ENCODE measurements around the gene CNTNAP5. TPM values are rescaled to one million over a fixed set of nuclear protein-coding genes. Genes with fewer than 3 reads are reported as not detected.

The CNTNAP5 gene
- total RNA-seq, 1 experiment from 2014 or later = not detected

GRCh38 chr2:124662946-124663644, 638.0 kb downstream of the CNTNAP5 start:
- no peak for DNase-seq (ENCODE audit: extremely low read depth, low read depth)

DNA sequence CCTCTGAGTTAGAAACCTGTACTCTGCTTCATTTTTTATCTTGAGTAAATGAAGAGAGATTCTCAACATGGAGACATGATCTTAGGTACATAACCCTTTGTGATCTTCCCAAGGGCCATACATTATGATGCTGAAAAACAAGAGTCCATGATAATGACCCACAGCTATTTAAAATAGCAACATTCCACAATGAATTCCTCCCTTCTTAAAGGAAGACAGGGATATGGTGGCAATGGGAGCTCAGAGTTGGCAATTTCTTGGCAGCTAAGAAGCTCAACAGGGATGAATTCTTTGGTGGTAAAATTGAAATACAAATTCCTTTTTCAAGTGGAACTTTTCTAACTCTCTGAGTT, 638.5 kb downstream of the CNTNAP5 start:
- no peak for DNase-seq (ENCODE audit: extremely low read depth, low read depth)

DNA sequence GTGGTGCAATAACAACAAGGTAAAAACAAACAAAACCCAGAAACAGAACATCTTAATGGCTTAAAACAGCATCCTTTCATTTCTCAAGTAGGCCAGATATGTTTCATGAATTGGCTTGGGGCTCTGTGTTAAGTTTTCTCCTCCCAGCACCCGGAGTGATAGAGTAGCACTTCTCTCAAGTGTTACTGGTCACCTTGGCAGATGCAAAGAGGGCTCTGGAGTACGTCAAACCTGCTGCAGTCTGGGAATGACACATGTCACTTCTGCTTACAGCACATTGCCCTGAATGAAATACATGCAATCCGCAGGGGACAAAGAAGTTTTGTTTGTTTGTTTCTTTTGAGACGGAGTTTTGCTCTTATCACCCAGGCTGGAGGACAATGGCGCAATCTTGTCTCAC, 639.3 kb downstream of the CNTNAP5 start:
- no peak for DNase-seq (ENCODE audit: extremely low read depth, low read depth)

GRCh38 chr2:124666976-124667375, 641.9 kb downstream of the CNTNAP5 start:
- DNase-seq (ENCODE audit: extremely low read depth, low read depth) = no peak

DNA sequence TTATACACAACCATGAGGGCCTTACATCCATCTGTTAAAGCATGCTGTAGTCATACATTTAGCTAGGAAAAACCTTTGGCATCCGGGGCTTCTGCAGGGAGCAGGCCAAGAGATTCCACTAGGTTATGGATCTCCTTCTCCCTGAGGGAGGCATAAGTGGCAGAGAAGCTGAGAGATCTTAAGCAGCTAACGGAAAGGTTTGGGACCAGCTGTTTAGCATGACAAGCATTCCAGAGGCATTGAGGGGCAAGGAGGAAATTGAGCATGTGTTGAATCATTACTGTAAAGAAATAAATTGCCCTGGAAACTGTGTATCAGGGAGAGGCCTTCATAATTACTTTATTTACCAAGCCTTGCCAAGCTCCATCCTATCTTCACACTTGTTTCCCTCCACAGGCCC, 643.1 kb downstream of the CNTNAP5 start:
- DNase-seq (ENCODE audit: extremely low read depth, low read depth) = no peak

DNA sequence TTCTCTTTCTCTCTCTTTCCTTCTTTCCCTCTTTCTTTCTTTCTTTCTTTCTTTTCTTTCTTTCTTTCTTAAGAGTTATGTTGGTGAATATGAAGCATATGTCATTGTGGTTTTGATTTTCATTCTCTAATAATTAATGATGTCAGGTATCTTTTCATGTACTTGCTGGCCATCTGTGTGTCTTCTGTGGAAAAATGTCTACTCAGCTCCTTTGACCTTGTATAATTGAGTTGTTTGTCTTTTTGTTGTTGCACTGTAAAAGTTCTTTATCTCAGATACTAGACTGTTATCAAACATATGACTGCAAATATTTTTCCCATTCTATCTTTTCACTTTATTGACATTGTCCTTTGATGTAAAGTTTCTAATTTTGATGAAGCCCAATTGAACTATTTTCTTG, 645.1 kb downstream of the CNTNAP5 start:
- DNase-seq (ENCODE audit: extremely low read depth, low read depth) = no peak

DNA sequence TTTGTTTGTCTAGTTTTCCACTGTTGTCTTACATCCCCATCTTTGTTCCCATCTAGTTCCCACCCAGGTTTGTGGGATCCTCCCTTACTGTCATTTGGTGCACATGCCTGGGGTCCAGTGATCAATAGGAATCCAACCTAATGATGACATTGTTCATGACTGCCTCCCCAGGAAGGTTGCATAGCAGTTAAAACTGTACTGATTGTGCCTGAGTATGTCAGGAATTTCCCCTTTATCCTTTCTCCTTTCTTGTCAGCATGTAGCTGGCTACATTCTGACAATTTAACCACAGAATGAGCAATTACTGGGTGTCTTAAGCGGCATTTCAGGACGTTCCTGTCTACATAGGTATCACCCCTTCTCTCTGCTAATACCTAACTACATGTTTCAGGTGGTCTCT, 653.0 kb downstream of the CNTNAP5 start:
- DNase-seq (ENCODE audit: extremely low read depth, low read depth) = no peak

GRCh38 chr2:124683536-124684428, 658.7 kb downstream of the CNTNAP5 start:
- DNase-seq (ENCODE audit: extremely low read depth, low read depth) = no peak

- DNase-seq (ENCODE audit: extremely low read depth, low read depth) = no peak
Measured at GRCh38 chr2:124689348-124689747, 664.3 kb downstream of the CNTNAP5 start.

DNA sequence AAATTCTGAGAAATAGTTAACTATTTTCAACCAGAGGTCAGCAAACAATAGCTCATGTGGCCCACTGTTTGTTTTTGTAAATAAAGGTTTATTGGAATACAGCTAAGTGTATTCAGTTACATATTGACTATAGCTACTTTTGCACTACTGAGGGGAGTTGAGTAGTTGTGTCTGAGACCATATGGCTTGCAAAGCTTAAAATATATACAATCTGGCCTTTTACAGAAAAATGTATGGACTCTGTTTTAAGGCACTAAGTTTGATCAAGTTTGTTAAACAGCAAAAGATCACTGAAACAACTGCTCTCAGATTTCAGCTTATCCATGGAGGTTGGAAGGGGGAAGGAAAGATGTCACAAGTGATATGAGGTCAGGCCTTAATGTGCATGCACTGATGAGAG, 667.1 kb downstream of the CNTNAP5 start:
- DNase-seq (ENCODE audit: extremely low read depth, low read depth) = no peak

DNA sequence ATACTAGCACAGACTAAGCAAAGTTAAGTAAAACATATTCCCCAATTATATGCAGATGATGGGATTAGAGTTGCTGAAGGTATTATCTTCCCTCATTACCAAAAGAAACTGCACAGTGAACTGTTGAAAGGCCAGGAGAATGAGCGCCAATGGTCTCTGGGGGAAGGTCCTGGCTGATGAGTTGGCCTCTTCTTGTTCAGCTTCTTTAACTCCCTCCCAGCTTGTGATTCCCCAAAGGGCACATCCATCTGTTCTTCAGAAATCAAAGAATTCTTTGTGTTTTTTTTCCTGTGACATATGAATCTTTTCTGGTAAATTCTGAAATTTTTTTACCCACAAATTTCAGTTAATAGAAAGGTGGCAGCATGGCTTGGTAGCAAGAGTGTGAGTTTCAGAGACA, 667.6 kb downstream of the CNTNAP5 start:
- DNase-seq (ENCODE audit: extremely low read depth, low read depth) = no peak

DNA sequence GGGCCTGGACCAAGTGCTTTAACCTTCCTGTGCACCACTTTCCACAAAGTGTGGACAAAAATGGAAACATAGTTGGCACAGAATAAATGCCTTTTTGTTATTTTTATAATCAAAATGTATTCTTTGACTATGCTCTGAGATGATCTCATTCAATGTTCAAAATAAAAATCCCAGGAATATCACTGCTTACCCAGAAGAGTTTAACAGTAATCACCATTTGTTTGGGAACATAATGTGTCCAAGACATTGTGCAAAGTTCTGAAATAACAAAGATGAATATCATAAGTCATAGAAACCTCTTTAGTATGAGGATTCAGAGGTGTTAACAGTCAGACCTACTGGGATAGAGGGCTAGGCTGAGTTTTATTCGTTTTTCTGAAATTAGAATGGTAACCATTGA, 668.1 kb downstream of the CNTNAP5 start:
- DNase-seq (ENCODE audit: extremely low read depth, low read depth) = no peak

DNA sequence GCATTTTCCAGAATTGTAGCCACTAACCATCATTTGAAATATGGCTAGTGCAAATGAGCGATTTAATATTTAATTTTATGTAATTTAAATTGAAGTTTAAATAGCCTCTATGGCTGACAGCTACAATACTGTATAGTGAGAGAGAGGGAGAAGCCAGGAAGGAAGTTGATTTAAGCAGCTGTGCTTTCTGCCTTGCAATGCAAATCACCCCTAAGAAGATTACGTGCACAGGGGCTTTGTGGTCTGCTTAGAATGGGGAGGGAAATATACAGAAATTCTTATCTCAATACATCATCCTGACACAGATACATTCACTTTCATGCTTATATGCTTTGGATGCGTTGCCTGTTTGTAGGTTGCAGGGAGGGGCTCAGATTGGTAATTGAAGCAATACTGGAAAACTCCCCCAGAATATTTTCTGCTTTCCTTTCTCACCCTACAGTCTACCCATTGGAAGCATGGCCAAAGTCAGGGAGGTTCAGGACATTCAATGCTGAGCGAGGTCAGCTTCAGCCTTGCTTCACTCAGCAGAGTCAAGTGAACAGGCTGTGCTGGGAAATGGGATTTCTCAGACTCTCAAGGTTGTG, 674.0 kb downstream of the CNTNAP5 start:
- DNase-seq (ENCODE audit: extremely low read depth, low read depth) = no peak

DNA sequence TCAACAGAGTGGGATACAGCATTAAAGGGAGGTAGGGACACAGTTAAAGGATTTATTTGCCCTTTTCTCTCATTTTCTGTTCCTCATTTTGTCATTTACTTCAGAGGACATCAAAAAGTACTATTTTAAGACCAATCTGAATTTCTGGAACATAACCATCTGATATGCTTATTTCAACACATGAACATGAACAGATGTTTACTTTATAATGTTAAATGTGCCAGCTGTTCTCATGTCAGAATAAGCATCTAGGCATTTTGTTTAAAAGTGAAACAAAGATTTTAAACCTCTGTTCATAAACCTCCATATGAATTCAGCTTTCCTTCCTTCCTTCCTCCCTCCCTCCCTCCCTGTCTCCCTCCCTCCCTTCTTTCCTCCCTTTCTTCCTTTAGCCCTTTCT, 677.7 kb downstream of the CNTNAP5 start:
- no peak for DNase-seq (ENCODE audit: extremely low read depth, low read depth)

DNA sequence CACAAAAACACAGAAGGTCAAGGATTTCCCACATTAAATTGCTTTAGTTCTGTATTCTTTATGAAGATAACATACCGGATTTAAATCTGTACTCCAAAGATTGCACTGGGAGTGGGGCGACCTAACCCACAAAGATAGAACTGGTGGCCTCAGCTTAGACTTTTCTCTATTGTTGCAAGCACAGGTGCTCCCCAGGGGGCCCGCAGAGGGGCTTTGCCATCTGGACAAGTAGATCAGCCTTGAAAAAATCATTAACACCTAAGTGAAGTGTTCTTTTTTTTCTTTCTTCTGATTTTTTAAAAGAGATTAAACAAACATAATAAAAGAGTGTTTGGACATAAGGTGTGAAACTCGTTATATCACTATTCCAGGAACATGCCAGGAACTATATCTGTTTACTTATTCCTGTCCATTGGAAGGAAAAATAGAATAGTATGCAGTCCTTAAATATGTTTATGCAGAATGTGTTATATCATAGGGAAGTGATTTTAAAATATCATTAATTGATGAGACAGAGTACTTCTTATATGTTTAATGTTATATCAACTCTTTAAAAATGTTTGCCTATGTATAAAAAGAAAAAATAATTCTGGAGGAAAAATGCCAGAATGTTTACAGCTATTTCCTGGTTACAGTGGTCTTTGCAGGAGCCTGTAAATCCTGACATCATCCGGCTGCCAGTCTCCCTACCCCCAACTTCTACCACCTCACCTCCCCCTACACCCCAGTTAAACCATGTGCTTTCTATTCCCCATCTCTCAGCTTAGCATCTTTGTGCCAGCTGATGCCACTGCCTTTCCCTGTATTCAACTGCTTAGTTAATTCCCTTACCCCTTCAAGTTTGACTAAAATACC, 679.2 kb downstream of the CNTNAP5 start:
- DNase-seq (ENCODE audit: extremely low read depth, low read depth) = no peak

- no peak for DNase-seq (ENCODE audit: extremely low read depth, low read depth)
Measured at GRCh38 chr2:124708661-124709060, 683.6 kb downstream of the CNTNAP5 start.

DNA sequence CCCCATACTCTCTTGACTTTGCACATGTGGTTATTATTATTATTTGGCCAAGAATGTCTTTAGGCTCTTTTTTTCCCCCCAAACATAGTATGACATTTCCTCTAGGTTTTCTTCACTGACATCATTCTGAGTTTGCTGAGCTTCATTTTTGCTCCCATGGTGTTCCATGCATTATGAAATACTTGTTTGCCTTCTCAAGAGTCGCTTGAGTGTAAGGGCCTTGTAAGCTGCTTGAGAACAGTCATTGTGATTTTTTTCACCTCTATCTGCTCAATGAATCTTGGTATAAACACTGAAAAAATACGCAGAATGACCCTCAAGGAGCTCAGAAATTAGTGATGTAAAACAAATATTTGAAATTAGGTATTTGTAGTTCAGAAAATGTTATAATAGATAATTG, 688.9 kb downstream of the CNTNAP5 start:
- no peak for DNase-seq (ENCODE audit: extremely low read depth, low read depth)

DNA sequence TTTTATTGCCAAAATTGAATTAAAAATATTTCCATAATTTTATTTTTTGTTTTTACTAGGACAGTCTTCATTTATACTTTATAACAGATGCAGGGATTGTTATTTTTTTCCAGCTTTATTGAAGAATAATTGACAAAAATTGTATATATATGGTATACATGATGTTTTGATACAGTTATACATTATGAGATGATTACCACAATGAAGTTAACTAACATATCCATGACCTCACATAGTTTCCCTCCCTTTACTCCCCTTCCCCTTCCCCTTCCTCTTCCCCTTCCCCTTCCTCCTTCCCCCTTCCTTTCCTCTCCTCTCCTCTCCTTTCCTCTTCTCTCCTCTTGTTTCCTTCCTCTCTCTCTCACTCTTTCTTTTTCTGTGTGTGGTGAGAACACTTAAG, 700.1 kb downstream of the CNTNAP5 start:
- DNase-seq (ENCODE audit: extremely low read depth, low read depth) = no peak

DNA sequence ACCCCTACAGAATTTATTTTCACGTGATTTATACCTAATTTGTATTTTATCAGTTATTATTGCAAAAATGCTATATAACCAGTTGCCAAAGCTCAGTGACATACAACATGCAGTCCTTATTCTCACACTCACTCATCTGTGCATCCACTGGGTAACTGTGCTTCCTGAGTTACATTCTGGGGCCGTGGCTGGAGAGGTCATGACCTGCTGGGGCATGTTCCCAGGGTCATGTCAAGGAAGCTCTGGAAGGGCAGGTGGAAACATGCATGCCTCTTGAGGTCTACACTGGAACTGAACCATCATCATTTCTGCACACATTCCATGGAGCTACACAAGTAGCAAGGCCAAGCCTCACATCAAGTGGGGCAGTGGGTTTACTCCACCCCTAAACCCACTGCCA, 715.5 kb downstream of the CNTNAP5 start:
- no peak for DNase-seq (ENCODE audit: extremely low read depth, low read depth)

- DNase-seq (ENCODE audit: extremely low read depth, low read depth) = no peak
Measured at GRCh38 chr2:124753842-124754241, 728.8 kb downstream of the CNTNAP5 start.

DNA sequence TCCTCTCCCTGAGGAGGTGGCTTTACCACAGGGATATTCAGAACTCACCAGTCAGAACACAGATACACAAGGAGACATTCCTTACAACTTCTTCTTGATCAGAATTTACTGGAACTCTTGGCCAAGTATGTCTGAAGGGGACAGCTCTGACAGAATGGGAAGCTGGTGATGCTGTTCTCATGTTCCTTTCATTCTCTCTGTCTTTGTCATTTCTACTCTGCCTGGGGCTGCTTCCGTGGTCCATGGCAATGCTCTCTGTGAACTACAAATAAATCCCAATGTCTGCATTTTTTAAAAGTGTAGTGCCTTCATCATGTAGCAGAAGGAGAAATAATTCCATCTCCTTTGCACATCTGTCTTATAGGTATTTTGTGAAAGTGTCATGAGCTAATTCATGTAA, 730.3 kb downstream of the CNTNAP5 start:
- no peak for DNase-seq (ENCODE audit: extremely low read depth, low read depth)

Measured in NCI-H460 (cell line).